Activated CD4-positive, alpha-beta memory T cell treated with anti-CD3 and anti-CD28 coated beads, Interleukin-2, amount 10 ng/mL, durations not matched to agents 7 days and 5 days (primary cell): ENCODE measurements around the gene GALNT10. TPM values are rescaled to one million over a fixed set of nuclear protein-coding genes. Genes with fewer than 3 reads are reported as not detected.

Experiments used
- CTCF ChIA-PET: fragments of 350-600 bp; sonication (Branson Sonifier 250); formaldehyde crosslinking; loops from one replicate; lab custom pipeline; 2021; ENCODE audit warnings: antibody characterized with exemption, inconsistent platforms; lab: Charles Lee
- POLR2A ChIA-PET: fragments of 350-600 bp; sonication (Branson Sonifier 250); formaldehyde crosslinking; loops from one replicate; lab custom pipeline; 2021; ENCODE audit warnings: antibody characterized with exemption; lab: Charles Lee
- DNase-seq: peaks from one replicate; pipeline ENCODE4 v3.0.0-alpha.2; 2020
- H3K27ac Mint-ChIP-seq: one replicate; pipeline ENCODE4 v1.8.0; 2021; ENCODE audit warnings: mild to moderate bottlenecking, mixed read lengths
- H3K27me3 Mint-ChIP-seq: one replicate; pipeline ENCODE4 v1.8.0; 2021; ENCODE audit warnings: mixed read lengths
- H3K36me3 Mint-ChIP-seq: one replicate; pipeline ENCODE4 v1.8.0; 2021; ENCODE audit warnings: low read depth, mixed read lengths
- H3K4me1 Mint-ChIP-seq: one replicate; pipeline ENCODE4 v1.8.0; 2021; ENCODE audit warnings: mixed read lengths
- H3K4me3 Mint-ChIP-seq: one replicate; pipeline ENCODE4 v1.8.0; 2021; ENCODE audit warnings: mild to moderate bottlenecking, mixed read lengths
- H3K9me3 Mint-ChIP-seq: one replicate; pipeline ENCODE4 v1.8.0; 2021; ENCODE audit warnings: mixed read lengths
- total RNA-seq, 2 experiments: library from RNA; stranded (reverse); gene quantifications; one replicate each; pipeline ENCODE4 v1.2.3, GENCODE V29; 2021

Gene GALNT10
- total RNA-seq, 2 experiments from 2014 or later: 38.6 to 40.4 TPM

- H3K36me3 Mint-ChIP-seq: peaks cover 14% of the 10 kb centered on the region
- H3K27me3 Mint-ChIP-seq: no peaks in the 10 kb centered on the region
- no peak for DNase-seq
- H3K4me1 Mint-ChIP-seq: peaks cover 5% of the 10 kb centered on the region
- H3K27ac Mint-ChIP-seq: no peak overlapping the region
- CTCF ChIA-PET: interaction anchor here (1.5 kb wide), 1 partner anchor 324 kb away, joined by 4 read pairs; no protein-coding TSS in a partner anchor
- no peak overlapping the region for H3K4me3 Mint-ChIP-seq
- no peaks in the 10 kb centered on the region for H3K9me3 Mint-ChIP-seq
- POLR2A ChIA-PET: no interaction called here
Measured at GRCh38 chr5:154396128-154396527, 205.6 kb downstream of the GALNT10 start.

DNA sequence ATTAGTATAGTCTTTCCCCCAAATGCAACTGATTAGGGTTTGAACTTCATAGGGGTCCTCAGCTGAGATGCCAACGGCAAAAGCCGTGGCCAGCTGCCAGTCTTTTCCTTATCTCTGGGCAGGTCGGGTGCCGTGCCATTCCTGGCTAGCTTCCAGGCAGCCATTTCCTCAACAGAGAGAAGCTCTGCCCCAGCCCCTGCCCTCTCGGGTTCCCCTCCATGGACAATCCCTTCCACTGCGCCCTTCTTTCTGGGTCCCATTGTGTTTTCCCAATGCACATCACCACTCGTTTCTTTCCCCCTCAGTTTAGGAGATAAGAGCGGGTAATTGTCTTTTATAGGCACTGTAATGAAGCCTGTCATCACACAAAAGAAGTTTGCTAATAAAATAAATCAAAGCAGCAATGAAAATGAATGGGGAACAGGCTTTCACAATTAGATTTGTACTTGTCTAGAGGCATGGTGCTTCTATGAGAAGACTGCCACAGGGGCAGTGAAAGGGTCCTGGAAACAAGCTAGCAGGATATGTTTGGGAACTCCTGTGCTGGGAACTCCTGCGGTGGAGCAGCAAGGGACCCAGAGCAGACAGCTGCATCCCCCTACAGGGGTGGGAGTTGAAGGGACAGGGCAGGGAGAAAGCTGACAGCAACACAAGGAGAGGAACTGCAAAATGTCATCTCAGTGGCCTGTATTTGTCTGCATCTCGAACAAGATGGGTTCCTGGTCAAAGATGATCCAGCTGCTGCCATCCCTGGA lies 207.3 kb downstream of the GALNT10 start:
- Mint-ChIP-seq H3K4me1 (peaks cover 5% of the 10 kb centered on the region), H3K4me3 (no peak overlapping the region), H3K27me3 (no peaks in the 10 kb centered on the region), H3K9me3 (no peaks in the 10 kb centered on the region), H3K27ac (no peak overlapping the region), H3K36me3 (peaks cover under 1% of the 10 kb centered on the region)
- ChIA-PET CTCF (interaction anchor here (1.1 kb wide), 1 partner anchor 218 kb away, joined by 4 read pairs; no protein-coding TSS in a partner anchor), POLR2A (interaction anchor here (1.6 kb wide), 1 partner anchor 11 kb away, joined by 3 read pairs; no protein-coding TSS in a partner anchor)
- no peak for DNase-seq

- no peaks in the 10 kb centered on the region for H3K27me3 Mint-ChIP-seq
- no peaks in the 10 kb centered on the region for H3K36me3 Mint-ChIP-seq
- no peak for DNase-seq
- H3K4me1 Mint-ChIP-seq: peaks cover 8% of the 10 kb centered on the region
- no peak overlapping the region for H3K27ac Mint-ChIP-seq
- ChIA-PET CTCF (no interaction called here), POLR2A (no interaction called here)
- H3K4me3 Mint-ChIP-seq: no peak overlapping the region
- H3K9me3 Mint-ChIP-seq: no peaks in the 10 kb centered on the region
Measured at GRCh38 chr5:154400678-154401077, 210.1 kb downstream of the GALNT10 start.

DNA sequence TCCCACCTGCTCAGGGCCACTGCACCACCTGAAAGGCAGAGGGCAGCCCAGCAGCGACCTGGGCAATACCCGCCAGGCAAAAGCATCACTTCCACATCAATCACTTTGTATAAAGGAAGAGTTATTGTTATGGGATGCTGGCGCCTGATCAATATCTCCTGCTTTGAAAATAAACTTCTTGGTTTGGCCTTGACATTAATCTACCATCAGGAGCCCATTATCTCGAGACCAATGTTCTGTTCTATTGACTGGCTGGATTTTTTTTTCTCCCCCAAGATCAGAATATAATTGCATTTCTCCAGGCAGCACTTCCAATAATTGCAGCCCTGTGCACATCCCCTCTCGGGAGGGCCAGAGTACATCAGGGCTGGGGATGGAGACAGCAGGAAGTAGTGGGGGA lies 210.8 kb downstream of the GALNT10 start:
- H3K27ac Mint-ChIP-seq: no peak overlapping the region

GRCh38 chr5:154401931-154402330 lies 211.4 kb downstream of the GALNT10 start:
- CTCF ChIA-PET: interaction anchor here (1.5 to 9.4 kb wide), 3 partner anchors 222 to 427 kb away, joined by 3 to 209 read pairs (median 4); no protein-coding TSS in a partner anchor

More for the DNA sequence above, 210.8 kb downstream of the GALNT10 start:
- Mint-ChIP-seq H3K4me3 (no peak overlapping the region), H3K9me3 (no peaks in the 10 kb centered on the region), H3K36me3 (no peaks in the 10 kb centered on the region), H3K4me1 (peaks cover 8% of the 10 kb centered on the region), H3K27me3 (no peaks in the 10 kb centered on the region)
- POLR2A ChIA-PET: no interaction called here
- CTCF ChIA-PET: interaction anchor here (1.5 kb wide), 1 partner anchor 426 kb away, joined by 3 read pairs; no protein-coding TSS in a partner anchor
- DNase-seq: no peak

GRCh38 chr5:154402611-154403010 lies 212.1 kb downstream of the GALNT10 start:
- no peaks in the 10 kb centered on the region for H3K27me3 Mint-ChIP-seq
- no peaks in the 10 kb centered on the region for H3K36me3 Mint-ChIP-seq
- H3K9me3 Mint-ChIP-seq: no peaks in the 10 kb centered on the region
- DNase-seq: no peak
- ChIA-PET POLR2A (no interaction called here), CTCF (interaction anchor here (1.5 to 9.4 kb wide), 3 partner anchors 222 to 428 kb away, joined by 3 to 209 read pairs (median 4); no protein-coding TSS in a partner anchor)
- no peak overlapping the region for H3K27ac Mint-ChIP-seq
- H3K4me3 Mint-ChIP-seq: no peak overlapping the region
- peaks cover 8% of the 10 kb centered on the region for H3K4me1 Mint-ChIP-seq

More at GRCh38 chr5:154401931-154402330, 211.4 kb downstream of the GALNT10 start:
- no peaks in the 10 kb centered on the region for H3K27me3 Mint-ChIP-seq
- no peak for DNase-seq
- no peaks in the 10 kb centered on the region for H3K9me3 Mint-ChIP-seq
- POLR2A ChIA-PET: no interaction called here
- no peak overlapping the region for H3K4me3 Mint-ChIP-seq
- H3K36me3 Mint-ChIP-seq: no peaks in the 10 kb centered on the region
- H3K4me1 Mint-ChIP-seq: peaks cover 8% of the 10 kb centered on the region
- H3K27ac Mint-ChIP-seq: no peak overlapping the region

- H3K27ac Mint-ChIP-seq: no peak overlapping the region
- ChIA-PET CTCF (interaction anchor here (1.5 to 9.4 kb wide), 8 partner anchors 69 to 438 kb away, joined by 4 to 209 read pairs (median 20); partner anchors contain the start of gene GALNT10), POLR2A (interaction anchor here (0.6 to 1.9 kb wide), 2 partner anchors 186 to 211 kb away, joined by 3 to 6 read pairs; no protein-coding TSS in a partner anchor)
- no peaks in the 10 kb centered on the region for H3K36me3 Mint-ChIP-seq
- no peak overlapping the region for H3K4me3 Mint-ChIP-seq
- DNase-seq: no peak
- no peaks in the 10 kb centered on the region for H3K27me3 Mint-ChIP-seq
- H3K9me3 Mint-ChIP-seq: no peaks in the 10 kb centered on the region
- peaks cover 8% of the 10 kb centered on the region for H3K4me1 Mint-ChIP-seq
Measured at GRCh38 chr5:154403234-154403633, 212.7 kb downstream of the GALNT10 start.

DNA sequence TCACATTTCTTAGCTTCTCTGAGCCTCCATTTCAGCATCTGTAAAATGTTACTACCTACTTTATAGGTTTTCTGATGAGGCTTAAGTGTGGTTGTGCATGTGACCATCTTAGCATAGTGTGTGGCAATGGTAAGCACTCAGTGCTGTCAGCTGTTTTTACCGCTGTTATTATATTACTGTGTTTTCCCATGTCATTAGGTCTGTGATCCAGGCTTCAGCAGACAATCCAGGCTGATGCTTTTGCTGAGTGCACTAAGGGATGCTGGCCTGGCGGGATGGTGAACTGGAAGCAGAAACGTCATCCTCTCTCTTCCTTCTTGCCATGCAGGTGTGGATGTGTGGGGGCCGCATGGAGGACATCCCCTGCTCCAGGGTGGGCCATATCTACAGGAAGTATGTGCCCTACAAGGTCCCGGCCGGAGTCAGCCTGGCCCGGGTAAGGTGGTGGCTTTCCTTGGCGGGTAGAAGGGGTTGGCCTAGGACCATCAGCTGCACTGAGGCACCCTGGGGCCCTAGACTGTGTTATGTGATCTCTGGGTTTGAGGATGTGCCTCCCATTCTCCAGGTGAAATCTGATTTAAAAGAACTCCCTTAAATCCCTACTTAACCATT lies 213.3 kb downstream of the GALNT10 start:
- Mint-ChIP-seq H3K27me3 (no peaks in the 10 kb centered on the region), H3K36me3 (no peaks in the 10 kb centered on the region), H3K9me3 (no peaks in the 10 kb centered on the region), H3K4me3 (no peak overlapping the region), H3K4me1 (peaks cover 8% of the 10 kb centered on the region), H3K27ac (no peak overlapping the region)
- ChIA-PET CTCF (interaction anchor here (0.6 to 9.4 kb wide), 21 partner anchors 11 to 525 kb away, joined by 3 to 209 read pairs (median 6); partner anchors contain the start of gene GALNT10), POLR2A (interaction anchor here (0.6 to 2.5 kb wide), 3 partner anchors 186 to 331 kb away, joined by 3 to 16 read pairs (median 6); no protein-coding TSS in a partner anchor)
- DNase-seq: no peak

DNA sequence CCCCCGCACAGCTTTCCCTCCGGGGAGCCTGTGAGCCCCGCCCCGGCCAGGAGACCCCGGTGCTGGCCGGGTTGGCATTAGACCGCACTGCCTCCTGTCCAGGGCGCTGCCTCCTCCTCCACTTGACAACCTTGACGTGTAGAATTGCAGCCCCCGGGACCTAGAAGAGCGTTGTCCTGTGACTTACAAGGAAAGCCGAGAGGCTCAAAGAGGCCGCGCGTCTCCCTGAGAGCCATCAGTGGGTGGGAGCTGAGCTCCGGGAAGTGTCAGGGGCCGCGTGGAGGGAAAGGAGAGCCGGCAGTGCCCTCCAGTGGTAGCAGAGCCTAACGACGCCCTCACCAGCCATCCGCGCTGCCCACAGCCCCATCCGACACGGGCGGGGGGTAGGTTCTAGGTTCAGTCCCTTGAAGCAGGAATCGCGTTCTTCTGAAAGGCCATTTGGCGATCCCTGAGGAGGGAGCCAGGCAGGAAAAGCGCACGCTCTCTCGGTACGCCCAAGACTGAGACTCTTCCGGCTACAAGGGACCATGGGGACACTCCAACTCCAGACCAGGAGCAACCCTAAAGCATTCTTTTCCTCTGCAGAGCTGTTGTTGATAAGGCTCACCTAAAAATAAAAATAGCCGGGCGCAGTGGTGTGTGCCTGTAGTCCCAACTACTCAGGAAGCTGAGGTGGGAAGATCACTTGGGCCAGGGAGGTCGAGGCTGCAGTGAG lies 214.7 kb downstream of the GALNT10 start:
- no peak overlapping the region for H3K4me3 Mint-ChIP-seq
- H3K9me3 Mint-ChIP-seq: no peaks in the 10 kb centered on the region
- ChIA-PET CTCF (interaction anchor here (0.6 to 9.4 kb wide), 35 partner anchors 10 to 430 kb away, joined by 3 to 209 read pairs (median 5); partner anchors contain the start of gene GALNT10), POLR2A (interaction anchor here (1.1 to 2.5 kb wide), 3 partner anchors 213 to 333 kb away, joined by 6 to 16 read pairs (median 8); partner anchors contain the start of gene GALNT10)
- peaks cover 8% of the 10 kb centered on the region for H3K4me1 Mint-ChIP-seq
- peaks cover 3% of the 10 kb centered on the region for H3K36me3 Mint-ChIP-seq
- H3K27ac Mint-ChIP-seq: no peak overlapping the region
- no peaks in the 10 kb centered on the region for H3K27me3 Mint-ChIP-seq
- DNase-seq: peak; percentile 77

GRCh38 chr5:154406231-154406630 lies 215.7 kb downstream of the GALNT10 start:
- peaks cover 8% of the 10 kb centered on the region for H3K4me1 Mint-ChIP-seq
- H3K27me3 Mint-ChIP-seq: no peaks in the 10 kb centered on the region

DNA sequence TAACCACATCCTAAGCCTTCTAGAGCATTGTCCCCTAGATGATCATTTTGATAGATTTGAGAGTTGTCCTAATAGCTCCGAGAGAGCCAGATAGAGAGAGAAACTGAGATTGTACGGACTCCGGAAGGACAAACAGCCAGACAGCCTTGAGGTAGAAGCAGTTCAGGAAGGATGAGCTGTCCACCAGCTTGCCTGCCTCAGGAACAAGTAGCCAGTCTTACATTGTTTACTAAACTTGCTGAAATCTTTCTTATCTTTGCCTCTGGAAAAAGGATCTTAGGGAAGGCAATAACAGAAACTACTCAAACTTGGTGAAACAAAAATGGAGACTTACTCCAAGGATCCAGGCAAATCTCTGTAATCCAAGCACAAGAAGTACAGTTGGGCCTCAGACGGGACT lies 216.3 kb downstream of the GALNT10 start:
- no peaks in the 10 kb centered on the region for H3K27me3 Mint-ChIP-seq
- H3K9me3 Mint-ChIP-seq: no peaks in the 10 kb centered on the region
- CTCF ChIA-PET: interaction anchor here (1.3 to 9.4 kb wide), 2 partner anchors 217 to 335 kb away, joined by 4 to 209 read pairs; no protein-coding TSS in a partner anchor
- no peak overlapping the region for H3K27ac Mint-ChIP-seq
- H3K36me3 Mint-ChIP-seq: peaks cover 12% of the 10 kb centered on the region
- H3K4me3 Mint-ChIP-seq: no peak overlapping the region
- POLR2A ChIA-PET: no interaction called here
- H3K4me1 Mint-ChIP-seq: peaks cover 8% of the 10 kb centered on the region
- no peak for DNase-seq

More at GRCh38 chr5:154406231-154406630, 215.7 kb downstream of the GALNT10 start:
- CTCF ChIA-PET: interaction anchor here (1.0 to 9.4 kb wide), 13 partner anchors 9 to 431 kb away, joined by 3 to 209 read pairs (median 10); partner anchors contain the start of gene GALNT10
- Mint-ChIP-seq H3K9me3 (no peaks in the 10 kb centered on the region), H3K27ac (no peak overlapping the region), H3K36me3 (peaks cover 7% of the 10 kb centered on the region), H3K4me3 (no peak overlapping the region)
- POLR2A ChIA-PET: interaction anchor here (2.5 kb wide), 1 partner anchor 334 kb away, joined by 16 read pairs; no protein-coding TSS in a partner anchor
- no peak for DNase-seq

- no peaks in the 10 kb centered on the region for H3K27me3 Mint-ChIP-seq
- no peak for DNase-seq
- H3K36me3 Mint-ChIP-seq: peaks cover 24% of the 10 kb centered on the region
- POLR2A ChIA-PET: interaction anchor here (1.3 kb wide), 1 partner anchor 11 kb away, joined by 3 read pairs; no protein-coding TSS in a partner anchor
- peaks cover 8% of the 10 kb centered on the region for H3K4me1 Mint-ChIP-seq
- H3K4me3 Mint-ChIP-seq: no peak overlapping the region
- H3K27ac Mint-ChIP-seq: no peak overlapping the region
- CTCF ChIA-PET: interaction anchor here (0.7 to 9.4 kb wide), 2 partner anchors 337 to 345 kb away, joined by 3 to 209 read pairs; no protein-coding TSS in a partner anchor
- no peaks in the 10 kb centered on the region for H3K9me3 Mint-ChIP-seq
Measured at GRCh38 chr5:154408811-154409210, 218.3 kb downstream of the GALNT10 start.
